OCI-LY7 (cell line): Measurements from ENCODE around the gene ZBTB42.

ENCODE experiments used
- CTCF ChIP-seq: fragments of 200-600 bp; sonication (generic); conservative IDR thresholded peaks from 2 replicates; pipeline ENCODE4 v1.5.1; 2014; ENCODE audit warnings: mild to moderate bottlenecking, antibody characterized with exemption, low read length, moderate library complexity, mixed read lengths
- EZH2phosphoT487 ChIP-seq: fragments of 200-600 bp; sonication (generic); IDR thresholded peaks from 2 replicates; pipeline ENCODE4 v1.6.1; 2018; ENCODE audit warnings: low read depth, borderline replicate concordance, mild to moderate bottlenecking, mixed run types, antibody characterized with exemption, low read length, moderate library complexity, mixed read lengths

- TF ChIP-seq CTCF (no peak), EZH2phosphoT487 (no peak)
Measured at GRCh38 chr14:104789752-104790743, 10.9 kb upstream of the ZBTB42 start.
